KMS-11 (cell line): ENCODE data around the gene HAGHL.
A peak's percentile ranks its signal among the peaks of the same experiment; 100 is the strongest.

ENCODE experiments used
- H2AFZ ChIP-seq: fragments of 200-600 bp; sonication (generic); 2 replicates; pipeline ENCODE4 v1.6.1; 2016; ENCODE audit warnings: antibody characterized with exemption, mixed run types, low read depth
- H3K27ac ChIP-seq: fragments of 200-600 bp; sonication (generic); 2 replicates; pipeline ENCODE4 v1.6.1; 2016; ENCODE audit warnings: mild to moderate bottlenecking, mixed run types
- H3K27me3 ChIP-seq: fragments of 200-600 bp; sonication (generic); 2 replicates; pipeline ENCODE4 v1.6.1; 2017; ENCODE audit warnings: mild to moderate bottlenecking, low read depth, mixed run types, moderate library complexity; ENCODE audit not compliant: insufficient read depth
- H3K36me3 ChIP-seq: fragments of 200-600 bp; sonication (generic); 2 replicates; pipeline ENCODE4 v1.6.1; 2017; ENCODE audit warnings: mild to moderate bottlenecking, mixed run types; ENCODE audit not compliant: insufficient read depth
- H3K4me1 ChIP-seq: fragments of 200-600 bp; sonication (generic); 2 replicates; pipeline ENCODE4 v1.6.1; 2016; ENCODE audit warnings: mild to moderate bottlenecking, low read depth, mixed run types; ENCODE audit not compliant: poor library complexity, severe bottlenecking
- H3K4me2 ChIP-seq: fragments of 200-600 bp; sonication (generic); 2 replicates; pipeline ENCODE4 v1.7.0; 2016; ENCODE audit warnings: mild to moderate bottlenecking, mixed run types
- H3K4me3 ChIP-seq: fragments of 200-600 bp; sonication (generic); IDR thresholded peaks from 2 replicates; pipeline ENCODE4 v1.6.1; 2017; ENCODE audit warnings: low read depth, low read length, mixed read lengths; ENCODE audit not compliant: insufficient read depth
- H3K79me2 ChIP-seq: fragments of 200-600 bp; sonication (generic); 2 replicates; pipeline ENCODE4 v1.6.1; 2016; ENCODE audit warnings: low read depth, mixed run types; ENCODE audit not compliant: insufficient read depth
- H3K9ac ChIP-seq: fragments of 200-600 bp; sonication (generic); 2 replicates; pipeline ENCODE4 v1.6.1; 2016; ENCODE audit warnings: mild to moderate bottlenecking, mixed run types
- H4K20me1 ChIP-seq: fragments of 200-600 bp; sonication (generic); 2 replicates; pipeline ENCODE4 v1.6.1; 2016; ENCODE audit warnings: mild to moderate bottlenecking, mixed run types; ENCODE audit not compliant: insufficient read depth
- TF ChIP-seq, protein P1 (sequence below): fragments of 200-600 bp; sonication (generic); conservative IDR thresholded peaks from 2 replicates; pipeline ENCODE4 v1.6.1; 2017; ENCODE audit warnings: low read depth, mild to moderate bottlenecking, antibody characterized with exemption, low read length, moderate library complexity, mixed read lengths

Gene HAGHL

GRCh38 chr16:733382-734207 lies 6.7 kb downstream of the HAGHL start:
- peak overlapping the region; percentile 98; the same call in 1 of the 2 replicates for H3K4me2 ChIP-seq
- TF ChIP-seq, protein P1, sequence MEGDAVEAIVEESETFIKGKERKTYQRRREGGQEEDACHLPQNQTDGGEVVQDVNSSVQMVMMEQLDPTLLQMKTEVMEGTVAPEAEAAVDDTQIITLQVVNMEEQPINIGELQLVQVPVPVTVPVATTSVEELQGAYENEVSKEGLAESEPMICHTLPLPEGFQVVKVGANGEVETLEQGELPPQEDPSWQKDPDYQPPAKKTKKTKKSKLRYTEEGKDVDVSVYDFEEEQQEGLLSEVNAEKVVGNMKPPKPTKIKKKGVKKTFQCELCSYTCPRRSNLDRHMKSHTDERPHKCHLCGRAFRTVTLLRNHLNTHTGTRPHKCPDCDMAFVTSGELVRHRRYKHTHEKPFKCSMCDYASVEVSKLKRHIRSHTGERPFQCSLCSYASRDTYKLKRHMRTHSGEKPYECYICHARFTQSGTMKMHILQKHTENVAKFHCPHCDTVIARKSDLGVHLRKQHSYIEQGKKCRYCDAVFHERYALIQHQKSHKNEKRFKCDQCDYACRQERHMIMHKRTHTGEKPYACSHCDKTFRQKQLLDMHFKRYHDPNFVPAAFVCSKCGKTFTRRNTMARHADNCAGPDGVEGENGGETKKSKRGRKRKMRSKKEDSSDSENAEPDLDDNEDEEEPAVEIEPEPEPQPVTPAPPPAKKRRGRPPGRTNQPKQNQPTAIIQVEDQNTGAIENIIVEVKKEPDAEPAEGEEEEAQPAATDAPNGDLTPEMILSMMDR: no peak
- no peak overlapping the region for H2AFZ ChIP-seq
- H3K27ac ChIP-seq: no peak overlapping the region
- H4K20me1 ChIP-seq: no peaks in the 10 kb centered on the region
- no peaks in the 10 kb centered on the region for H3K36me3 ChIP-seq
- no peaks in the 10 kb centered on the region for H3K27me3 ChIP-seq
- no peaks in the 10 kb centered on the region for H3K79me2 ChIP-seq
- H3K4me1 ChIP-seq: peaks cover 49% of the 10 kb centered on the region
- no peak overlapping the region for H3K9ac ChIP-seq
- no peak overlapping the region for H3K4me3 ChIP-seq

DNA sequence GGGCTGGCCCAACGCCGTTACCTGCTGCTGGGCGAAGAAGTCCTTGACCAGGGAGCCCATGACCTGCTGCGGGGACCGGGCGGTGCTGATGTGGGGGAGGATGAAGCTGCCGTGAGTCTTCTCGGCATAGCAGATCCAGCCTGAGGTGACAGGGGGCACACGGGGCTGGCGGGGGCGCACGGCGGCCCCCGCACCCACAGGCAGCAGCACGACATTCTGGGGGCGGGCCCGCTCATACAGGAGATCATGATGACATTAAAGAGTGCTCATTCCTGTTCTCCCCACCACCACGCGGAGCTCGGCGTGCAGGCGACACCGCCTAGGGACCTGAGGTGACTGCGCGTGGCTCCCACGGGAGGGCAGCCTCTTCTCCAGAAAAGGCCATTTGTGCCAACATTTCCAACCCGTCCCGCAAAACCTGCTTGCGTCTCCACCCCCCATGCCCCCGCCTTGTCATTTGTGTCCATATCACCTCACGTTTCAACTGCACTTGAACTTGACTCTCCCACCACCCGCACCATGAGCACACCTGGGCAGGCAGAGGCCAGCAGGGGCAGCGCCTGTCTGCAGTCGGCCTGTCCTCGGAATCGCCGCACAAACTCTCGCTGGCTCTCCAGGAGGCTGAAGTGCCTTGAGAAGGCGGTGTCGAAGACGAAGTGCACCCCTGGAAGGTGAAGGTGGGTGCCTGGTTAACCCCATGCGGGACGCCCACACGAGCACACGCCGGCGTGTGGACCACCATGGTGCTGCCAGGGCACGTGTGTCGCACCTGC lies 7.5 kb downstream of the HAGHL start:
- Histone ChIP-seq H3K4me3 (no peak overlapping the region), H3K27me3 (no peaks in the 10 kb centered on the region), H3K36me3 (no peaks in the 10 kb centered on the region), H2AFZ (no peak overlapping the region), H3K79me2 (no peaks in the 10 kb centered on the region), H3K9ac (no peak overlapping the region), H4K20me1 (no peaks in the 10 kb centered on the region), H3K4me2 (peak overlapping the region; percentile 98; the same call in 1 of the 2 replicates), H3K27ac (peak overlapping the region; percentile 88; the same call in 1 of the 2 replicates), H3K4me1 (peaks cover 49% of the 10 kb centered on the region)
- TF ChIP-seq, protein P1: no peak

GRCh38 chr16:734981-735881 lies 8.3 kb downstream of the HAGHL start:
- Histone ChIP-seq H3K9ac (peak overlapping the region; percentile 43; the same call in 1 of the 2 replicates), H3K27ac (peak overlapping the region; percentile 88), H4K20me1 (no peaks in the 10 kb centered on the region), H3K79me2 (peaks cover 8% of the 10 kb centered on the region; the same call in 1 of the 2 replicates), H3K4me2 (peak overlapping the region; percentile 98), H3K4me3 (no peak overlapping the region), H2AFZ (no peak overlapping the region), H3K36me3 (no peaks in the 10 kb centered on the region), H3K27me3 (no peaks in the 10 kb centered on the region), H3K4me1 (peaks cover 56% of the 10 kb centered on the region)
- TF ChIP-seq, protein P1: no peak

DNA sequence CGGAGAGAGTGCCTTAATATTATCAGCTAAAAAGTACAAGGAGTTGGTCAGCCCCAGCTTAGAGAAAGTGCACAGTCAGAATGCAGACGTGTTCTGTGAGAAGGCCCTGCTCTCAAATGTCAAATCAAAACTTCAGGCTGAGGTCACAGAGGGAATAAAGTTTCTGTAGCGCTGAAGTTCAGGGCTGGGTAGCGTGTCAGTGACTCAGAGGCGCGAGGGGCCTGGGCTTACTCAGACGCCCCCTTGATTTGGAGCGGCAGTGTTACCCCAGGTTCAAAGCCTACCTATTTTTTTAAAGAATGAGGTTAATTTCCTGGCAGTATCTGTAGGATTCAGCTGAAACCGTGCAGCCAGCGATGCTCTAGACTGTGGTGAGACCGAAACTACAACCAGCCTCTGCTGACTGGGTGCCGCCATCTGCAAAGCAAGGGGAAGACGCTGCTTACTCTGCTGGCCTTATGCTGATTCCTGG lies 9.1 kb downstream of the HAGHL start:
- no peak overlapping the region for H2AFZ ChIP-seq
- peak overlapping the region; percentile 98 for H3K4me2 ChIP-seq
- no peaks in the 10 kb centered on the region for H3K36me3 ChIP-seq
- H3K79me2 ChIP-seq: peaks cover 10% of the 10 kb centered on the region; the same call in 1 of the 2 replicates
- peak overlapping the region; percentile 88 for H3K27ac ChIP-seq
- H3K4me1 ChIP-seq: peaks cover 56% of the 10 kb centered on the region
- TF ChIP-seq, protein P1: no peak
- no peak overlapping the region for H3K4me3 ChIP-seq
- H3K27me3 ChIP-seq: no peaks in the 10 kb centered on the region
- no peaks in the 10 kb centered on the region for H4K20me1 ChIP-seq
- peak overlapping the region; percentile 43; the same call in 1 of the 2 replicates for H3K9ac ChIP-seq
